ENCODE results near the gene KAZN.

KAZN gene

GRCh38 chr1:14597343-14598006 lies 1.0 kb upstream of the KAZN start:
- DNase-seq (ENCODE audit: extremely low read depth, low read depth) = no peak
- TF ChIP-seq CTCF (IDR thresholded peaks at IDR 0.05; ENCODE audit: low read depth, low read length) = no peak

GRCh38 chr1:14598007-14598497 lies 433 bp upstream of the KAZN start:
- TF ChIP-seq CTCF (IDR thresholded peaks at IDR 0.05; ENCODE audit: low read depth, low read length) = no peak
- DNase-seq (ENCODE audit: extremely low read depth, low read depth) = no peak

- no peak for TF ChIP-seq CTCF (IDR thresholded peaks at IDR 0.05; ENCODE audit: low read depth, low read length)
- DNase-seq (ENCODE audit: extremely low read depth, low read depth) = no peak
These were observed 802 bp downstream of the KAZN start for GRCh38 chr1:14599183-14599791.

GRCh38 chr1:14599800-14600199 lies 1.3 kb downstream of the KAZN start:
- no peak for DNase-seq (ENCODE audit: extremely low read depth, low read depth)
- no peak for TF ChIP-seq CTCF (IDR thresholded peaks at IDR 0.05; ENCODE audit: low read depth, low read length)

GRCh38 chr1:14600405-14601112 lies 2.1 kb downstream of the KAZN start:
- no peak for TF ChIP-seq CTCF (IDR thresholded peaks at IDR 0.05; ENCODE audit: low read depth, low read length)
- DNase-seq (ENCODE audit: extremely low read depth, low read depth) = no peak

- TF ChIP-seq CTCF (IDR thresholded peaks at IDR 0.05; ENCODE audit: low read depth, low read length) = no peak
These were observed 3.7 kb downstream of the KAZN start for GRCh38 chr1:14602136-14602535.

GRCh38 chr1:14603645-14604044 lies 5.2 kb downstream of the KAZN start:
- no peak for TF ChIP-seq CTCF (IDR thresholded peaks at IDR 0.05; ENCODE audit: low read depth, low read length)
- DNase-seq (ENCODE audit: extremely low read depth, low read depth) = no peak

More at GRCh38 chr1:14602136-14602535, 3.7 kb downstream of the KAZN start:
- no peak for DNase-seq (ENCODE audit: extremely low read depth, low read depth)
